Chondrocyte (in vitro differentiated cells): ENCODE results near the gene CCT6A. TPM values are rescaled to one million over a fixed set of nuclear protein-coding genes. Genes with fewer than 3 reads are reported as not detected.
"Not testable (repeated sequence)": the region's sequence is repeated elsewhere in the genome, so short reads cannot be mapped to it uniquely, and the experiment has no call there.

Experiments
- DNase-seq: peaks from one replicate; pipeline ENCODE4 v3.0.0; 2021; ENCODE audit warnings: mixed read lengths, low spot score
- H3K27ac Mint-ChIP-seq: one replicate; pipeline ENCODE4 v1.8.0; 2021; ENCODE audit warnings: mild to moderate bottlenecking, moderate library complexity, mixed read lengths; ENCODE audit not compliant: unreplicated experiment
- H3K27me3 Mint-ChIP-seq: 2 replicates; pipeline ENCODE4 v1.8.0; 2021; ENCODE audit warnings: low read depth, mixed read lengths
- H3K36me3 Mint-ChIP-seq: 2 replicates; pipeline ENCODE4 v1.8.0; 2021; ENCODE audit warnings: low read depth, mixed read lengths
- H3K4me1 Mint-ChIP-seq: 2 replicates; pipeline ENCODE4 v1.8.0; 2021; ENCODE audit warnings: low read depth, mild to moderate bottlenecking, mixed read lengths
- H3K4me3 Mint-ChIP-seq: one replicate; pipeline ENCODE4 v1.8.0; 2021; ENCODE audit warnings: mild to moderate bottlenecking, moderate library complexity, mixed read lengths; ENCODE audit not compliant: unreplicated experiment
- H3K9me3 Mint-ChIP-seq: 2 replicates; pipeline ENCODE4 v1.8.0; 2021; ENCODE audit warnings: low read depth, mixed read lengths
- CTCF ChIP-seq: fragments of 200-600 bp; sonication (generic); IDR thresholded peaks from 2 replicates; pipeline ENCODE4 v1.5.0; 2021; ENCODE audit warnings: antibody characterized with exemption, mild to moderate bottlenecking, moderate library complexity
- total RNA-seq: library from RNA; stranded (reverse); gene quantifications from 3 replicates; pipeline ENCODE4 v1.2.1, GENCODE V29; 2021

CCT6A gene
- total RNA-seq, 1 donor from 2014 or later, result 101 TPM

- peak; percentile 62 for TF ChIP-seq CTCF
- Mint-ChIP-seq H3K4me1 (peaks cover 19% of the 10 kb centered on the region), H3K27me3 (no peaks in the 10 kb centered on the region)
Observed at GRCh38 chr7:56033671-56034432, 17.7 kb upstream of the CCT6A start.

GRCh38 chr7:56040730-56041129, 10.8 kb upstream of the CCT6A start:
- H3K27me3 Mint-ChIP-seq, result no peaks in the 10 kb centered on the region
- H3K27ac Mint-ChIP-seq, result no peak overlapping the region
- no peak for TF ChIP-seq CTCF
- no peak for DNase-seq
- H3K4me3 Mint-ChIP-seq, result no peak overlapping the region
- H3K36me3 Mint-ChIP-seq, result no peaks in the 10 kb centered on the region
- H3K9me3 Mint-ChIP-seq, result no peaks in the 10 kb centered on the region
- H3K4me1 Mint-ChIP-seq, result no peaks in the 10 kb centered on the region

More at GRCh38 chr7:56033671-56034432, 17.7 kb upstream of the CCT6A start:
- no peak for DNase-seq
- peak overlapping the region; percentile 88 for H3K27ac Mint-ChIP-seq
- H3K9me3 Mint-ChIP-seq, result no peaks in the 10 kb centered on the region
- peak overlapping the region; percentile 85 for H3K4me3 Mint-ChIP-seq
- peaks cover 10% of the 10 kb centered on the region for H3K36me3 Mint-ChIP-seq

GRCh38 chr7:56045758-56046157, 5.8 kb upstream of the CCT6A start:
- H3K36me3 Mint-ChIP-seq, H3K9me3 Mint-ChIP-seq, H3K4me3 Mint-ChIP-seq, DNase-seq, H3K27me3 Mint-ChIP-seq, H3K27ac Mint-ChIP-seq: not testable (repeated sequence)
- peaks cover 34% of the 10 kb centered on the region for H3K4me1 Mint-ChIP-seq

GRCh38 chr7:56046721-56047445, 4.7 kb upstream of the CCT6A start:
- no peak for DNase-seq
- Mint-ChIP-seq H3K36me3 (no peaks in the 10 kb centered on the region), H3K4me3 (no peak overlapping the region), H3K27ac (peak overlapping the region; percentile 91), H3K27me3 (no peaks in the 10 kb centered on the region), H3K9me3 (no peaks in the 10 kb centered on the region), H3K4me1 (peaks cover 37% of the 10 kb centered on the region)
- no peak for TF ChIP-seq CTCF

- H3K4me3 Mint-ChIP-seq, H3K27me3 Mint-ChIP-seq, DNase-seq, H3K9me3 Mint-ChIP-seq, H3K36me3 Mint-ChIP-seq: not testable (repeated sequence)
- Mint-ChIP-seq H3K4me1 (peaks cover 41% of the 10 kb centered on the region), H3K27ac (peak overlapping the region; percentile 91)
Observed at GRCh38 chr7:56047446-56048116, 4.0 kb upstream of the CCT6A start.

- Mint-ChIP-seq H3K4me1 (peaks cover 47% of the 10 kb centered on the region), H3K4me3 (no peak overlapping the region), H3K36me3 (no peaks in the 10 kb centered on the region), H3K9me3 (no peaks in the 10 kb centered on the region), H3K27me3 (no peaks in the 10 kb centered on the region), H3K27ac (peak overlapping the region; percentile 75)
- no peak for DNase-seq
- no peak for TF ChIP-seq CTCF
Observed at GRCh38 chr7:56048245-56048644, 3.3 kb upstream of the CCT6A start.
